HCT116 (cell line): ENCODE results near the gene SEMA4D. TPM values are rescaled to one million over a fixed set of nuclear protein-coding genes. Genes with fewer than 3 reads are reported as not detected.

Experiments used
- ATAC-seq: fragments of 200-7000 bp; cut with Tn5 transposase; 2 replicates; pipeline ENCODE4 v1.9.1; 2020; ENCODE audit warnings: mild to moderate bottlenecking, moderate library complexity
- BruUV-seq: library from RNA; stranded (reverse); fragments of 400-500 nt; replicated peaks from 2 replicates; lab custom pipeline; 2021; lab: Mats Ljungman, UMichigan
- CTCF ChIA-PET: fragments of 300-600 bp; sonication (Branson Sonifier 250); formaldehyde crosslinking; loops from one replicate; lab custom pipeline; 2021; ENCODE audit warnings: antibody characterized with exemption; lab: Charles Lee
- POLR2A ChIA-PET: fragments of 300-600, 350-600 bp; sonication (Branson Sonifier 250); formaldehyde crosslinking; loops from one replicate; lab custom pipeline; 2021; ENCODE audit warnings: antibody characterized with exemption; lab: Charles Lee
- RAD21 ChIA-PET, 2 experiments: fragments of 300-600 bp; sonication (Branson Sonifier 250); formaldehyde crosslinking; loops; one replicate each; lab custom pipeline; 2023; ENCODE audit warnings: low total read pairs in 2 of 2; ENCODE audit not compliant: uncharacterized antibody in 2 of 2, unreplicated experiment in 2 of 2, low non-redundant PET in 1 of 2; lab: Charles Lee
- DNase-seq: peaks from one replicate; pipeline ENCODE4 v3.0.0-alpha.2; 2010; ENCODE audit warnings: low read depth, low spot score
- H2AFZ ChIP-seq: fragments of 200-600 bp; shearing (Covaris generic), sonication (generic); 2 replicates; pipeline ENCODE4 v1.6.1; 2017; ENCODE audit warnings: low read depth, mixed run types, mixed read lengths, antibody characterized with exemption, low read length; ENCODE audit not compliant: poor library complexity, severe bottlenecking
- H3K27ac ChIP-seq: 2 replicates; pipeline ENCODE4 v1.5.1; 2012; ENCODE audit warnings: low read depth, low read length
- H3K27me3 ChIP-seq: fragments of 200-600 bp; sonication (generic); 2 replicates; pipeline ENCODE4 v1.6.1; 2016; ENCODE audit warnings: mixed run types, low read length, mixed read lengths; ENCODE audit not compliant: insufficient read depth
- H3K36me3 ChIP-seq, 2 experiments: fragments of 200-500 bp in 1 of 2; fragments of 200-600 bp in 1 of 2; sonication (Bioruptor generic) in 1 of 2; sonication (generic) in 1 of 2; 2 replicates each; pipeline versions ENCODE4 v1.5.1 to v1.6.1; 2014 to 2016; ENCODE audit warnings: low read length in 2 of 2, inconsistent platforms in 1 of 2, mixed read lengths in 1 of 2, mixed run types in 1 of 2; ENCODE audit not compliant: insufficient read depth in 2 of 2, control insufficient read depth in 1 of 2
- H3K4me1 ChIP-seq, 2 experiments: fragments of 200-600 bp in 1 of 2; sonication (generic) in 1 of 2; 2 replicates each; pipeline versions ENCODE4 v1.5.1 to v1.6.1; 2012 to 2017; ENCODE audit warnings: low read length in 2 of 2, inconsistent platforms in 1 of 2, mild to moderate bottlenecking in 1 of 2, mixed read lengths in 1 of 2, mixed run types in 1 of 2, moderate library complexity in 1 of 2; ENCODE audit not compliant: insufficient read depth in 2 of 2, control insufficient read depth in 1 of 2
- H3K4me2 ChIP-seq: fragments of 200-600 bp; sonication (generic); 2 replicates; pipeline ENCODE4 v1.6.1; 2017; ENCODE audit warnings: mixed run types, low read length, mixed read lengths
- H3K4me3 ChIP-seq, 2 experiments: fragments of 200-600 bp in 1 of 2; sonication (generic) in 1 of 2; replicated peaks in 1 of 2; 2 replicates each; pipeline ENCODE4 v1.5.1; 2011 to 2016; ENCODE audit warnings: low read length in 2 of 2, control low read depth in 1 of 2, low read depth in 1 of 2, mild to moderate bottlenecking in 1 of 2, mixed read lengths in 1 of 2, mixed run types in 1 of 2
- H3K79me2 ChIP-seq: fragments of 200-600 bp; sonication (generic); 2 replicates; pipeline ENCODE4 v1.6.1; 2017; ENCODE audit warnings: mild to moderate bottlenecking, mixed run types, low read length, moderate library complexity, mixed read lengths; ENCODE audit not compliant: insufficient read depth
- H3K9ac ChIP-seq: fragments of 200-600 bp; sonication (generic); 2 replicates; pipeline ENCODE4 v1.6.1; 2016; ENCODE audit warnings: low read length, mixed read lengths
- H3K9me2 ChIP-seq: fragments of 200-600 bp; sonication (generic), shearing (Covaris generic); 2 replicates; pipeline ENCODE4 v1.6.1; 2017; ENCODE audit warnings: mixed run types, mild to moderate bottlenecking, moderate library complexity; ENCODE audit not compliant: insufficient read depth
- H3K9me3 ChIP-seq, 2 experiments: fragments of 200-500 bp in 1 of 2; fragments of 200-600 bp in 1 of 2; sonication (Bioruptor generic) in 1 of 2; sonication (generic) in 1 of 2; 2 replicates each; pipeline ENCODE4 v1.6.1; 2014 to 2017; ENCODE audit warnings: low read length in 2 of 2, mixed read lengths in 2 of 2, inconsistent platforms in 1 of 2, low read depth in 1 of 2, mild to moderate bottlenecking in 1 of 2, mixed run types in 1 of 2, moderate library complexity in 1 of 2; ENCODE audit not compliant: control insufficient read depth in 1 of 2, insufficient read depth in 1 of 2
- H4K20me1 ChIP-seq: fragments of 200-600 bp; sonication (generic), shearing (Covaris generic); 2 replicates; pipeline ENCODE4 v1.6.1; 2017; ENCODE audit warnings: mixed run types, mild to moderate bottlenecking, moderate library complexity; ENCODE audit not compliant: insufficient read depth
- CBX3 ChIP-seq: IDR thresholded peaks from 2 replicates; pipeline ENCODE4 v1.6.1; 2012; ENCODE audit warnings: low read depth
- CEBPB ChIP-seq: IDR thresholded peaks from 2 replicates; pipeline ENCODE4 v1.6.1; 2012; ENCODE audit warnings: low read depth
- ELF1 ChIP-seq: IDR thresholded peaks from 2 replicates; pipeline ENCODE4 v1.6.1; 2012; ENCODE audit warnings: low read depth, borderline replicate concordance
- EZH2phosphoT487 ChIP-seq: fragments of 200-600 bp; IDR thresholded peaks from 2 replicates; pipeline ENCODE4 v1.6.1; 2018; ENCODE audit warnings: antibody characterized with exemption, borderline replicate concordance
- JUND ChIP-seq: IDR thresholded peaks from 2 replicates; pipeline ENCODE4 v1.6.1; 2012
- POLR2A ChIP-seq: IDR thresholded peaks from 2 replicates; pipeline ENCODE4 v1.7.0; 2011; ENCODE audit warnings: borderline replicate concordance; ENCODE audit not compliant: insufficient read depth, insufficient read length; ENCODE audit errors: extremely low read depth
- POLR2AphosphoS5 ChIP-seq: IDR thresholded peaks from 2 replicates; pipeline ENCODE4 v1.6.1; 2011; ENCODE audit warnings: mild to moderate bottlenecking, low read depth, low read length, moderate library complexity
- SP1 ChIP-seq: IDR thresholded peaks from 2 replicates; pipeline ENCODE4 v1.6.1; 2012; ENCODE audit warnings: low read depth
- SRF ChIP-seq: IDR thresholded peaks from 2 replicates; pipeline ENCODE4 v1.6.1; 2012; ENCODE audit warnings: low read depth
- YY1 ChIP-seq: IDR thresholded peaks from 2 replicates; pipeline ENCODE4 v1.6.1; 2011; ENCODE audit warnings: low read length, low read depth, moderate library complexity, mild to moderate bottlenecking; ENCODE audit not compliant: insufficient replicate concordance; ENCODE audit errors: extremely low read depth
- ZFX ChIP-seq: fragments of 450-650 bp; IDR thresholded peaks from 2 replicates; pipeline ENCODE4 v1.6.1; 2017
- ZNF274 ChIP-seq: fragments of 200-500 bp; sonication (Bioruptor generic); IDR thresholded peaks from 2 replicates; pipeline ENCODE4 v1.6.1; 2014; ENCODE audit warnings: mild to moderate bottlenecking, low read depth, low read length, inconsistent platforms
- intact Hi-C: fragments of 100-400 bp; cut with micrococcal nuclease; formaldehyde crosslinking; loops from 2 replicates; pipeline ENCODE4 v1.10.0; 2022
- total RNA-seq: library from RNA; stranded (reverse); gene quantifications from one replicate; pipeline ENCODE4 v1.2.1, GENCODE V29; 2021; ENCODE audit not compliant: unreplicated experiment
- TF ChIP-seq, protein P1 (sequence below): IDR thresholded peaks from 2 replicates; pipeline ENCODE4 v1.6.1; 2012
- TF ChIP-seq, protein P2 (sequence below), 3 experiments: fragments of 200-600 bp in 1 of 3; sonication (generic) in 1 of 3; IDR thresholded peaks in 2 of 3; conservative IDR thresholded peaks in 1 of 3; 2 replicates each; pipeline ENCODE4 v1.5.1; 2012 to 2017; ENCODE audit warnings: low read depth in 2 of 3, low read length in 2 of 3, antibody characterized with exemption in 1 of 3, borderline replicate concordance in 1 of 3, control low read depth in 1 of 3, mild to moderate bottlenecking in 1 of 3, mixed read lengths in 1 of 3, mixed run types in 1 of 3, moderate library complexity in 1 of 3; ENCODE audit not compliant: insufficient read depth in 1 of 3
- TF ChIP-seq, protein P3 (sequence below): IDR thresholded peaks from 2 replicates; pipeline ENCODE4 v1.6.1; 2012
- TF ChIP-seq, protein P4 (sequence below): IDR thresholded peaks from 2 replicates; pipeline ENCODE4 v1.6.1; 2012; ENCODE audit warnings: low read depth

Gene SEMA4D
- total RNA-seq, 1 experiment from 2014 or later, result 32.0 TPM

DNA sequence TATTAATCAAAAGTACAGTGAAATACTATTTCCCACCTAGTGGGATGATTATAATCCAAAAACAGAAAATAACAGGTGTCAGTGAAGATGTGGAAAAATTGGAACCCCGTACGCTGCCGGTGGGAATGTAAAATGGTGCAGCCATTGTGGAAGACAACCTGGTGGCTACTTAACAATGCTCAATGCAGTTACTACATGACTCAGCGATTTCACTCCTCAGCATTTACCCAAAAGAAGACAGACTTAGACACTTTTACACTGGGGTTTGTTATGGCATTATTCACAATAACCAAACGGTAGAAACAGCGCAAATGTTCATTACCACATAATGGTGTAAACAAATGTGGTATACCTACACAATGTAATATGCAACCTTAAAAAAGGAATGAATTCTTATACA is 155.7 kb downstream of the SEMA4D start:
- DNase-seq (no peak), ATAC-seq (no peak)
- ChIA-PET CTCF (no interaction called here), RAD21 (no interaction called here), POLR2A (no interaction called here)
- H3K27ac ChIP-seq, result no peak overlapping the region
- H3K27me3 ChIP-seq, result no peaks in the 10 kb centered on the region
- intact Hi-C loops, result no loop called here
- H3K9ac ChIP-seq, result no peak overlapping the region
- no peaks in the 10 kb centered on the region for H3K9me2 ChIP-seq
- no peaks in the 10 kb centered on the region for H4K20me1 ChIP-seq
- TF ChIP-seq SRF, result no peak
- TF ChIP-seq POLR2A, result no peak
- no peak for TF ChIP-seq YY1
- peaks cover 23 to 39% of the 10 kb centered on the region in 2 experiments for H3K36me3 ChIP-seq
- BruUV-seq, result no TSS peak
- H2AFZ ChIP-seq, result no peak overlapping the region
- no peak overlapping the region for H3K4me2 ChIP-seq
- no peak overlapping the region for H3K4me3 ChIP-seq
- H3K79me2 ChIP-seq, result no peaks in the 10 kb centered on the region
- no peaks in the 10 kb centered on the region for H3K9me3 ChIP-seq
- no peaks in the 10 kb centered on the region for H3K4me1 ChIP-seq

DNA sequence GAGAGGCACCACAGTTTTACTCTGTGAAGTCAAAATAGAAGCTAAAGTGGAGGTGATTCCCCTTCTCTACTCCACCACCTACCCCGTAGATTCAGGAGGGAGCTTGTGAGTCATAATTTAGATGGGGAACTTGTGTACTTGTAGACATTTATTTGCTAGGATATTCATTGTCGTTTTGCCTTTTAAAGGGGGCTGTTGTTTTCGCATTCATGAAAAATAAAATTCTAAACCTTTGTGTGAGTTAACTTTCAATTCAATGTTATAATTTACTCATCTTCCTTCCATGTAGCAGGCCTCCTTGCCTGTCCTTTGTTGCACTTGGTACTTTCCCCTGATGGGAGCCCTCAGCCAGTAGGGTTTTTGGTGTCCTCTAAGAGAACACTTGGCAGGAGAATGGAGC is 157.6 kb downstream of the SEMA4D start:
- peaks cover 14 to 40% of the 10 kb centered on the region in 2 experiments for H3K36me3 ChIP-seq
- no TSS peak for BruUV-seq
- no peak overlapping the region for H2AFZ ChIP-seq
- no peak overlapping the region for H3K27ac ChIP-seq
- no peak overlapping the region for H3K4me2 ChIP-seq
- no peaks in the 10 kb centered on the region for H3K27me3 ChIP-seq
- intact Hi-C loops, result no loop called here
- DNase-seq, result no peak
- ChIA-PET POLR2A (no interaction called here), RAD21 (no interaction called here), CTCF (no interaction called here)
- no peak overlapping the region for H3K4me3 ChIP-seq
- H3K9me3 ChIP-seq, result no peaks in the 10 kb centered on the region
- no peaks in the 10 kb centered on the region for H3K79me2 ChIP-seq
- no peak overlapping the region for H3K9ac ChIP-seq
- H4K20me1 ChIP-seq, result no peaks in the 10 kb centered on the region
- no peak for ATAC-seq
- H3K4me1 ChIP-seq, result no peaks in the 10 kb centered on the region
- H3K9me2 ChIP-seq, result no peaks in the 10 kb centered on the region
- TF ChIP-seq, protein P1, sequence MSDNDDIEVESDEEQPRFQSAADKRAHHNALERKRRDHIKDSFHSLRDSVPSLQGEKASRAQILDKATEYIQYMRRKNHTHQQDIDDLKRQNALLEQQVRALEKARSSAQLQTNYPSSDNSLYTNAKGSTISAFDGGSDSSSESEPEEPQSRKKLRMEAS, result no peak
- TF ChIP-seq, protein P2, sequence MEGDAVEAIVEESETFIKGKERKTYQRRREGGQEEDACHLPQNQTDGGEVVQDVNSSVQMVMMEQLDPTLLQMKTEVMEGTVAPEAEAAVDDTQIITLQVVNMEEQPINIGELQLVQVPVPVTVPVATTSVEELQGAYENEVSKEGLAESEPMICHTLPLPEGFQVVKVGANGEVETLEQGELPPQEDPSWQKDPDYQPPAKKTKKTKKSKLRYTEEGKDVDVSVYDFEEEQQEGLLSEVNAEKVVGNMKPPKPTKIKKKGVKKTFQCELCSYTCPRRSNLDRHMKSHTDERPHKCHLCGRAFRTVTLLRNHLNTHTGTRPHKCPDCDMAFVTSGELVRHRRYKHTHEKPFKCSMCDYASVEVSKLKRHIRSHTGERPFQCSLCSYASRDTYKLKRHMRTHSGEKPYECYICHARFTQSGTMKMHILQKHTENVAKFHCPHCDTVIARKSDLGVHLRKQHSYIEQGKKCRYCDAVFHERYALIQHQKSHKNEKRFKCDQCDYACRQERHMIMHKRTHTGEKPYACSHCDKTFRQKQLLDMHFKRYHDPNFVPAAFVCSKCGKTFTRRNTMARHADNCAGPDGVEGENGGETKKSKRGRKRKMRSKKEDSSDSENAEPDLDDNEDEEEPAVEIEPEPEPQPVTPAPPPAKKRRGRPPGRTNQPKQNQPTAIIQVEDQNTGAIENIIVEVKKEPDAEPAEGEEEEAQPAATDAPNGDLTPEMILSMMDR (IDR thresholded peaks at IDR 0.05 in 2 of 3, conservative IDR thresholded peaks at IDR 0.05 in 1 of 3; ENCODE audit: borderline replicate concordance in 1 of 3, insufficient read depth in 1 of 3, low read depth in 2 of 3, low read length in 2 of 3), result no peak
- no peak for TF ChIP-seq CBX3
- TF ChIP-seq, protein P3, sequence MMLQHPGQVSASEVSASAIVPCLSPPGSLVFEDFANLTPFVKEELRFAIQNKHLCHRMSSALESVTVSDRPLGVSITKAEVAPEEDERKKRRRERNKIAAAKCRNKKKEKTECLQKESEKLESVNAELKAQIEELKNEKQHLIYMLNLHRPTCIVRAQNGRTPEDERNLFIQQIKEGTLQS, result no peak
- no peak for TF ChIP-seq CEBPB
- no peak for TF ChIP-seq POLR2AphosphoS5
- no peak for TF ChIP-seq ZNF274
- no peak for TF ChIP-seq ZFX
- TF ChIP-seq, protein P4, sequence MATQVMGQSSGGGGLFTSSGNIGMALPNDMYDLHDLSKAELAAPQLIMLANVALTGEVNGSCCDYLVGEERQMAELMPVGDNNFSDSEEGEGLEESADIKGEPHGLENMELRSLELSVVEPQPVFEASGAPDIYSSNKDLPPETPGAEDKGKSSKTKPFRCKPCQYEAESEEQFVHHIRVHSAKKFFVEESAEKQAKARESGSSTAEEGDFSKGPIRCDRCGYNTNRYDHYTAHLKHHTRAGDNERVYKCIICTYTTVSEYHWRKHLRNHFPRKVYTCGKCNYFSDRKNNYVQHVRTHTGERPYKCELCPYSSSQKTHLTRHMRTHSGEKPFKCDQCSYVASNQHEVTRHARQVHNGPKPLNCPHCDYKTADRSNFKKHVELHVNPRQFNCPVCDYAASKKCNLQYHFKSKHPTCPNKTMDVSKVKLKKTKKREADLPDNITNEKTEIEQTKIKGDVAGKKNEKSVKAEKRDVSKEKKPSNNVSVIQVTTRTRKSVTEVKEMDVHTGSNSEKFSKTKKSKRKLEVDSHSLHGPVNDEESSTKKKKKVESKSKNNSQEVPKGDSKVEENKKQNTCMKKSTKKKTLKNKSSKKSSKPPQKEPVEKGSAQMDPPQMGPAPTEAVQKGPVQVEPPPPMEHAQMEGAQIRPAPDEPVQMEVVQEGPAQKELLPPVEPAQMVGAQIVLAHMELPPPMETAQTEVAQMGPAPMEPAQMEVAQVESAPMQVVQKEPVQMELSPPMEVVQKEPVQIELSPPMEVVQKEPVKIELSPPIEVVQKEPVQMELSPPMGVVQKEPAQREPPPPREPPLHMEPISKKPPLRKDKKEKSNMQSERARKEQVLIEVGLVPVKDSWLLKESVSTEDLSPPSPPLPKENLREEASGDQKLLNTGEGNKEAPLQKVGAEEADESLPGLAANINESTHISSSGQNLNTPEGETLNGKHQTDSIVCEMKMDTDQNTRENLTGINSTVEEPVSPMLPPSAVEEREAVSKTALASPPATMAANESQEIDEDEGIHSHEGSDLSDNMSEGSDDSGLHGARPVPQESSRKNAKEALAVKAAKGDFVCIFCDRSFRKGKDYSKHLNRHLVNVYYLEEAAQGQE, result no peak
- TF ChIP-seq EZH2phosphoT487, result no peak
- no peak for TF ChIP-seq SP1
- no peak for TF ChIP-seq ELF1
- TF ChIP-seq YY1, result no peak
- TF ChIP-seq POLR2A, result no peak
- no peak for TF ChIP-seq JUND
